K562 (cell line): ENCODE data around the gene FAAP100. TPM values are rescaled to one million over a fixed set of nuclear protein-coding genes. Genes with fewer than 3 reads are reported as not detected.

Experiments used
- ASH1L ChIP-seq: fragments of 450-650 bp; IDR thresholded peaks from 2 replicates; pipeline ENCODE4 v1.6.1; 2018; ENCODE audit warnings: borderline replicate concordance, mild to moderate bottlenecking, low read depth; ENCODE audit not compliant: partially characterized antibody
- ATF2 ChIP-seq: sonication (generic); formaldehyde crosslinking; IDR thresholded peaks from 2 replicates; pipeline ENCODE4 v1.8.1; 2022; ENCODE audit warnings: missing genetic modification reagents
- CHD4 ChIP-seq: fragments of 200-600 bp; sonication (generic); IDR thresholded peaks from 3 replicates; pipeline ENCODE4 v1.6.1; 2012; ENCODE audit warnings: low read depth, mild to moderate bottlenecking, mixed read lengths, low read length, inconsistent platforms; ENCODE audit not compliant: insufficient read depth, insufficient replicate concordance, poor library complexity, severe bottlenecking
- HDGF ChIP-seq: fragments of 450-650 bp; IDR thresholded peaks from 2 replicates; pipeline ENCODE4 v1.6.1; 2016
- KDM5B ChIP-seq: fragments of 200-600 bp; sonication (generic); IDR thresholded peaks from 2 replicates; pipeline ENCODE4 v1.6.1; 2012; ENCODE audit warnings: low read depth, mild to moderate bottlenecking, moderate library complexity, low read length, control low read depth, inconsistent platforms; ENCODE audit not compliant: insufficient replicate concordance
- MED1 ChIP-seq: sonication (generic); formaldehyde crosslinking; IDR thresholded peaks from 2 replicates; pipeline ENCODE4 v1.8.1; 2023; ENCODE audit warnings: missing genetic modification reagents, borderline replicate concordance
- NFIX ChIP-seq: fragments of 250-450 bp; sonication (Bioruptor Pico); IDR thresholded peaks from 2 replicates; pipeline ENCODE4 v1.4.0; 2020; ENCODE audit warnings: low read depth, mild to moderate bottlenecking, moderate library complexity
- POLR2AphosphoS2 ChIP-seq: IDR thresholded peaks from 2 replicates; pipeline ENCODE4 v1.6.1; 2012; ENCODE audit warnings: low read length, improper control_type of control experiment
- POLR2G ChIP-seq: fragments of 200-400 bp; formaldehyde crosslinking; IDR thresholded peaks from 2 replicates; pipeline ENCODE4 v1.6.1; 2017; ENCODE audit warnings: low read depth, mild to moderate bottlenecking, antibody characterized with exemption, low read length, moderate library complexity
- POU5F1 ChIP-seq: fragments of 150-350 bp; IDR thresholded peaks from 2 replicates; pipeline ENCODE4 v1.6.1; 2014; ENCODE audit warnings: borderline replicate concordance, low read length, low read depth, mild to moderate bottlenecking; ENCODE audit not compliant: partially characterized antibody
- UBTF ChIP-seq, 2 experiments: IDR thresholded peaks; 2 replicates each; pipeline ENCODE4 v1.6.1; 2012; ENCODE audit warnings: improper control_type of control experiment in 2 of 2, low read depth in 2 of 2, low read length in 2 of 2, borderline replicate concordance in 1 of 2
- ZFP36 ChIP-seq: fragments of 150-350 bp; IDR thresholded peaks from 2 replicates; pipeline ENCODE4 v1.6.1; 2018; ENCODE audit warnings: low read length, low read depth; ENCODE audit not compliant: partially characterized antibody
- ZKSCAN1 ChIP-seq: fragments of 150-350 bp; IDR thresholded peaks from 2 replicates; pipeline ENCODE4 v1.6.1; 2016; ENCODE audit warnings: low read depth, low read length
- ZMIZ1 ChIP-seq, 2 experiments: fragments of 150-350 bp in 1 of 2; IDR thresholded peaks; 2 replicates each; pipeline ENCODE4 v1.6.1; 2012 to 2016; ENCODE audit warnings: low read depth in 2 of 2, low read length in 2 of 2, mild to moderate bottlenecking in 1 of 2, moderate library complexity in 1 of 2
- ZNF134 ChIP-seq: fragments of 250-450 bp; sonication (Bioruptor Pico); conservative IDR thresholded peaks from 2 replicates; pipeline ENCODE4 v1.4.0; 2020
- ZNF239 ChIP-seq: fragments of 250-450 bp; sonication (Bioruptor Pico); IDR thresholded peaks from 2 replicates; pipeline ENCODE4 v1.4.0; 2020; ENCODE audit warnings: mild to moderate bottlenecking
- ZNF583 ChIP-seq: fragments of 250-450 bp; sonication (Bioruptor Pico); IDR thresholded peaks from 2 replicates; pipeline ENCODE4 v1.4.0; 2020
- polyA plus RNA-seq, 8 experiments: library from polyadenylated mRNA; depleted of rRNA in 4 of 8; stranded (reverse) in 5 of 8; unstranded in 3 of 8; fragments of >200 nt; fragmentation: Nextera tagmentation in 2 of 8; fragmentation: Illumina TruSeq in 1 of 8; extraction: Ambion mirVana in 2 of 8; extraction: Trizol in 1 of 8; gene quantifications; 2 replicates each; pipeline versions ENCODE4 v1.2.1 to v1.2.3, GENCODE V29; 2011 to 2014; ENCODE audit warnings: inconsistent platforms in 1 of 8, missing spikeins in 1 of 8
- total RNA-seq, 7 experiments: library from RNA; depleted of rRNA in 6 of 7; stranded (reverse); fragments of >200 nt in 6 of 7; fragmentation: Illumina TruSeq in 2 of 7; extraction: Trizol in 2 of 7; gene quantifications; 2 replicates each; pipeline versions ENCODE4 v1.2.1 to v1.2.3, GENCODE V29; 2011 to 2021; ENCODE audit warnings: low replicate concordance in 1 of 7
- TF ChIP-seq, protein P1 (sequence below), 2 experiments: IDR thresholded peaks; 2 replicates each; pipeline ENCODE4 v1.6.1; 2011; ENCODE audit warnings: borderline replicate concordance in 1 of 2, control low read depth in 1 of 2, low read depth in 1 of 2, low read length in 1 of 2, mild to moderate bottlenecking in 1 of 2, mixed read lengths in 1 of 2, moderate library complexity in 1 of 2; ENCODE audit not compliant: insufficient read depth in 1 of 2, insufficient read length in 1 of 2, poor library complexity in 1 of 2, severe bottlenecking in 1 of 2; ENCODE audit errors: extremely low read depth in 1 of 2

Gene FAAP100
- total and polyA plus RNA-seq, 9 of the 15 experiments (the other 6 are each of a cell fraction or from before 2014, with no cell fraction given): 0.31 to 51.2 (median 12.6) TPM

- TF ChIP-seq KDM5B: peak; percentile 61
- TF ChIP-seq POLR2G: 0 out of 2 replicates have a peak, but pooled peaks have one; percentile 3
- TF ChIP-seq ZFP36: no peak
- no peak for TF ChIP-seq MED1 (CRISPR knock-in tag)
- no peak for TF ChIP-seq POU5F1
- no peak for TF ChIP-seq ZNF583 (CRISPR knock-in tag)
- TF ChIP-seq POLR2AphosphoS2: peak; percentile 93
- TF ChIP-seq ZNF134 (CRISPR knock-in tag): no peak
- no peak for TF ChIP-seq CHD4
- TF ChIP-seq ZKSCAN1: 0 out of 2 replicates have a peak, but pooled peaks have one; percentile 2
- TF ChIP-seq NFIX (CRISPR knock-in tag): no peak
- TF ChIP-seq ZMIZ1 (IDR thresholded peaks at IDR 0.05; ENCODE audit: low read depth in 2 of 2, low read length in 2 of 2): no peak
- TF ChIP-seq ATF2 (CRISPR knock-in tag): 0 out of 2 replicates have a peak, but pooled peaks have one; percentile 45
- no peak for TF ChIP-seq UBTF (IDR thresholded peaks at IDR 0.05; ENCODE audit: borderline replicate concordance in 1 of 2, low read depth in 2 of 2, low read length in 2 of 2)
- no peak for TF ChIP-seq HDGF
- no peak for TF ChIP-seq ZNF239
- no peak for TF ChIP-seq ASH1L
- TF ChIP-seq, protein P1, sequence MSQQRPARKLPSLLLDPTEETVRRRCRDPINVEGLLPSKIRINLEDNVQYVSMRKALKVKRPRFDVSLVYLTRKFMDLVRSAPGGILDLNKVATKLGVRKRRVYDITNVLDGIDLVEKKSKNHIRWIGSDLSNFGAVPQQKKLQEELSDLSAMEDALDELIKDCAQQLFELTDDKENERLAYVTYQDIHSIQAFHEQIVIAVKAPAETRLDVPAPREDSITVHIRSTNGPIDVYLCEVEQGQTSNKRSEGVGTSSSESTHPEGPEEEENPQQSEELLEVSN (IDR thresholded peaks at IDR 0.05; ENCODE audit: borderline replicate concordance in 1 of 2, extremely low read depth in 1 of 2, insufficient read depth in 1 of 2, insufficient read length in 1 of 2, low read depth in 1 of 2, low read length in 1 of 2, poor library complexity in 1 of 2, severe bottlenecking in 1 of 2): no peak
Measured at GRCh38 chr17:81509207-81509971, 42.8 kb downstream of the FAAP100 start (continued).
